NB4 (cell line): Measurements from ENCODE around the gene AKT3.
"Not testable (repeated sequence)": the region's sequence is repeated elsewhere in the genome, so short reads cannot be mapped to it uniquely, and the experiment has no call there.

Source experiments
- CTCF ChIP-seq: IDR thresholded peaks from one replicate; pipeline ENCODE4 v1.5.1; 2012; ENCODE audit warnings: low read depth, low read length
- MYC ChIP-seq: IDR thresholded peaks from 2 replicates; pipeline ENCODE4 v1.6.1; 2011; ENCODE audit warnings: low read depth, low read length
- POLR2A ChIP-seq: IDR thresholded peaks from 2 replicates; pipeline ENCODE4 v1.6.1; 2011; ENCODE audit warnings: mild to moderate bottlenecking; ENCODE audit not compliant: insufficient read length; ENCODE audit errors: extremely low read depth
- TF ChIP-seq, protein P1 (sequence below): IDR thresholded peaks from 2 replicates; pipeline ENCODE4 v1.6.1; 2011; ENCODE audit warnings: low read depth, low read length

- not testable (repeated sequence) for TF ChIP-seq POLR2A, CTCF, MYC
- TF ChIP-seq, protein P1, sequence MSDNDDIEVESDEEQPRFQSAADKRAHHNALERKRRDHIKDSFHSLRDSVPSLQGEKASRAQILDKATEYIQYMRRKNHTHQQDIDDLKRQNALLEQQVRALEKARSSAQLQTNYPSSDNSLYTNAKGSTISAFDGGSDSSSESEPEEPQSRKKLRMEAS: not testable (repeated sequence)
Observed at GRCh38 chr1:243807346-243807745, 42.7 kb downstream of the AKT3 start.
